GM21367 (cell line): ENCODE measurements around the gene IL17F.

ENCODE experiments used
- ATAC-seq: cut with Tn5 transposase; IDR thresholded peaks from one replicate; pipeline ENCODE4 v1.9.1; 2021; ENCODE audit not compliant: unreplicated experiment

The IL17F gene

DNA sequence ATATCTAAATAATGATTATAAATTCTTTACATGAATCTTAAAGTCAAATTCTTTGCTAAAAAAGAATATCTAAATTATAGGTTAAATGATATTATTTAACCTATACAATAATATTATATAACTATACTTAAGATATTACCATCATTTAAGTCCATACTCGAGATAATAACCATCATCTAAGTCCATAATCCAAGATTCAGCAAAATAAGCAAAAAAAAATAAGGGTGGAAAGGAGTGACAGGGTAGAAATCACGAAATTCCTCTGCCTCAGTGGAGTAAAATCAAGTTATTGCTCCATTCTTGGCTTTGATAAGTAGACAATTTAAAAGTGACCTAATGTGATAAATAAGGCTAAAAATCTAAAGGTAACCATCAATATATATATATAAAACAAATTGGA lies 48.4 kb downstream of the IL17F start:
- no peak for ATAC-seq

- no peak for ATAC-seq
These were observed 52.5 kb downstream of the IL17F start for GRCh38 chr6:52191824-52192223.

DNA sequence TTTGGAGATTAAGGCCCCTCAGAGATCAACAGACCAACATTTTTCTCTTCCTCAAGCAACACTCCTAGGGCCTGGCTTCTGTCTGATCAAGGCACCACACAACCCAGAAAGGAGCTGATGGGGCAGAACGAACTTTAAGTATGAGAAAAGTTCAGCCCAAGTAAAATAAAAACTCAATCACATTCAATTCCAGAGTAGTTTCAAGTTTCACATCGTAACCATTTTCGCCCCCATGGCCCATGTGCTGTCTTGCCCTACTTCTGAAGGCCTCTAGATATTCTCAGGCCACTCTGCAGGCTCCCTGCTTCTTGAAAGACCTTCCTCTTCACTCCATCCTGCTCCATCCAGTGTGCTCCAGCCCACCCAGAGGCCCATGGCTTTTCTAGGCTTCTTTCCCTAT lies 53.9 kb downstream of the IL17F start:
- ATAC-seq = no peak

- ATAC-seq = no peak
These were observed 54.3 kb downstream of the IL17F start for GRCh38 chr6:52189974-52190373.

- no peak for ATAC-seq
These were observed 57.2 kb downstream of the IL17F start for GRCh38 chr6:52187098-52187497.
